Measurements from ENCODE around the gene CKMT1A.
"Not testable (repeated sequence)": the region's sequence is repeated elsewhere in the genome, so short reads cannot be mapped to it uniquely, and the experiment has no call there.

The CKMT1A gene

DNA sequence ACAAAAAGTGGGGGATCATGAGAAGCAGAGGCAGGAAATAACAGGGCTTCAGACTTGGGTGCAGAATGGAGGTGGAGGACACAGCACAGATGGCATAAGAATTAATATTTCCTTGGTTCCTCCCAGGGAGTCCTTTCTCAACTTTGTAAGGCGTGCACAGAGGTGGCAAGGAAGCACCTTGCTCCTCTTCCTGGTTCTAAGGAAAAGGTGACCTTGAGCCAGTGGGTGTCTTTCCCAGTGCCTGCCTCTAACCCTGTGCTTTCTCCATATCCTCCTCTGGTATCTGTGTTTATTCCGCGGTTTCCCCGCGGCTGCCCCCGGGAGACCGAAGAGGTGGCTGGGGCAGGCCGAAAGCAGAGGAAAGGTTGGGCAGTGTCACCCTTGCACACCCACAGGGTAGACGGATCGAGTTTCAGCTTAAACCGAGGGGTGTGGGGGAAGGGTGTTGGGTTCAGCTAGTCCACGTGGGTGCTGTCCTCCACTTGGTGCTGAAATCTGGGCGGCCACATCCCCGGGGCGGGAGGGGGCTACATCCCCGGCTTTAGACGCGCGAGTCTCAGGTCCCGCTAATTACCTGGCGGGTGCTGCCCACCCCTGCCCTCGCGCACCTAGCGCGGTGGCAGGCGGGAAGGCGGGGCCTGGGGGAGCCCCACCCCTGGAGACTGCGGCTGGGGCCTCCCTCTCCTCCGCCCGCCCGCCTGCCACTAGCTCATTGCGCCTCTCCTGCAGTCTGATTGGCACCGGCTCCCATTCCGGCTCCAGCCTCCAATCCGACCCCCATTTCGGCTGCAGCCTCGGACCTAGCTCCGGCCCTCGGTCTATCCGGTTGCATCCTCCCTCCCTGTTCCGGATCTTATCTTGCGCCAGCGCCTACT lies at the start of gene CKMT1A:
Gene CKMT1A (plus strand): TSS at position 712 of the 875 bp plus-strand sequence. CDS start 192 bp downstream, outside the sequence.
- peak; percentile 76 for FAIRE-seq

DNA sequence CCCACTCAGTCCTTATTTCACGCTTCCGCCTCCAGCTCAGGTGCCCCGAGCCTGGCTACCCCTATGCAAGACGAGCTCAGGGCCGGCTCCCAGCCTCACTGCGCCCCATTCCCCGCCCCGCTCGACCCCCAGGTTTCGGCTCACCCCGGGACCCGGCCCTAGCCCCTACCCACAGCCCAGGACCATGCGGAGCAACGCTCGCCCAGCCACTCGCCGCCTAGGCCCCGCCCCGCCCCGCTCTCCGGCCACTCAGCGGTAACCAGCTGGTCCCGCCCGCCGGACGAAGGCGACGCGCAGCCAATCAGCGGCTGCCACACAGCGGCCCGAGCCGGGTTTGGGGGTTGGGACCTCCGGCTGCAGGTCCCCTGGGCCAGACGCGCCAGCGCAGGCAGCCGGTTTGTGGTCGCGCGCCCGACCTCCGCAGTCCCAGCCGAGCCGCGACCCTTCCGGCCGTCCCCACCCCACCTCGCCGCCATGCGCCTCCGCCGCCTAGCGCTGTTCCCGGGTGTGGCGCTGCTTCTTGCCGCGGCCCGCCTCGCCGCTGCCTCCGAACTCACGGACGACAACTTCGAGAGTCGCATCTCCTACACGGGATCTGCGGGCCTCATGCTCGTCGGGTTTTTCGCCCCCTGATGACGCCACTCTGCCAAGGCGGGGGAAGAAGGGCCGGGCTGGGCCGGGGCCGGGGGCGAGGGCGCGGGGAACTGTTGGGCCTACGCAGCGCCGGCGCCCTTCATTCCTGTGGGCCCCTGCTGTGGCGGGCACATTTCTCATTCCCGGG lies 44.8 kb upstream of the CKMT1A start, which contains the start of gene CATSPER2:
Gene CATSPER2 (minus strand): TSS at position 196 of the 781 bp plus-strand sequence. CDS start 783 bp downstream, outside the sequence.
- no peak for FAIRE-seq

DNA sequence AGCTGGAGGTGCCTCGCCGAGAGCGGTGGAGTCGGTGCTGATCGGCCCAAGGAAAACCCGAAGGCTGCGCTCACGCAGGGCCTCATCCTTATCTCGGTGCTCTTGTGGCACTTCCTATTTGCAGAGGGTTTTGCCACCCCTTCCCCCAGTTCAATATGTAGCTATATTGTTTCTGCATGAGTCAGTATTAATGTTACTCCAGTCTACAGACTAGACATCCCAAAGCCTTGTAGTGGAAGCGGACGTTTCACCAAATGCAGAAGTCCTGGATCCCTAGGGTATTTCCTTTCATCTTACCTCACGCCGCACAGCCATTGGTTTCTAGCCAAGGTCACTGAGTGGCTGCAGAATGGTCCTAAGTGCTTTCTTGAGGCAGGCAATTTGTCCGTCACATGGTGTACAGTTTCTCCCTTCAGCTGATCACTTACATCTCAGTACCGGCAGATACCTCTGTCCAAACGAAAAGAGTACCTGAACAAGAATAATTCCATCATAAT lies 44.2 kb upstream of the CKMT1A start:
- FAIRE-seq: not testable (repeated sequence)

DNA sequence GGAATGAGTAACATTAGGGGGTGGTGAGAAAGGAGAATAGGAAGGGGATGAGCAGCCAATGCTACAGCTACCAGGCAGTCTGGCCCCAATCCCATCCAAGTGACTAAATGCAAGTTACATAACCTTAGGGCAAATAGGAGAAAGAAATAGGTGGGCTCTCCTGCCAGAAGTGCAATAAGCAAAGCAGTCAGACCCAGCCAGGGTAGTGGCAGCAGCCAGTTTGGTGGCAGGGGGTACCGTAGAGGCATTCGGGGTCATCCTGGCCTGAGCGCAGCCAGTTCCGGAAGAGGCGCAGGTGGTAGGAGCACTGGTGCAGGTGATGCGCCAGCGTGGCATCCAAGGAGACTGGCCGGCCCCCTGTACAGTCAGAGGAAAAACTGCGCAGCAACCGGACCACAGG lies 33.9 kb upstream of the CKMT1A start:
- FAIRE-seq: not testable (repeated sequence)

DNA sequence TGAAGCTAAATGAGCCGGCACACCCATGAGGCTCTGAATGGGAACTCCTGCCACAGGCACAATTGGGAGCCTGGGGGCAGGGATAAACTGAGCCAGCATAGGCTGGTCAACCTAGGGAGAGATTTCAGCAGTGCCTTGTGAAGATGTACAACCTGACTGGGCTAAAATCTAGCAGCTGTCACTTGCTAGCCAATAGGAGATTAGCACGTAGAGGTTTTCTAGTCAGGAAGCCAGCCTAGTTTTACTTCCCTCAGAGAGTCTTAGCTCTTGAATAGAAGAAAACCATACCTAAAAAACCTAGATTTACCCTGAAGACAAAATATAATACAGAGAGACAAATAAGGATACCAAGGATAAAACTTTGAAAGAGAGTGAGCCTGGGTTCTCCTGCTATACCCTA lies 31.4 kb upstream of the CKMT1A start:
- not testable (repeated sequence) for FAIRE-seq

DNA sequence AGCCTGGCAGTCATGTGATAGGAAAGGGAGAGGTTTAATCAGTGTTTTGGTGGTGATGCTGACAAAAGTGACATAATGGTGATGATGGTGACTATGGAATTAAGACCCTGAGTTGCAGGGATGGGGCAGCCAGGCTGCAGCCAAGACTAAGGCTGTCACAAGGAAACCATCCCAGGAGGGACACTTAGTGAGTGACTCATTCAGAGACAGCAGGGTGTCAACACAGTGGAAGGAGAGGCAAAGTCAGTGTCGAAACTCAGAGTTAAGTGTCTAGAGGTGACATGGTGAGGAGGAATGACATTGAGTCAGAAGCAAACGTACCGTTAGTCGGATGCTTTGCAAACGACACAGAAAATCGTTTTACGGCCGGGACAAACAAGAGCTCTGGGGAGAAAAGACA lies 30.3 kb upstream of the CKMT1A start:
- not testable (repeated sequence) for FAIRE-seq

DNA sequence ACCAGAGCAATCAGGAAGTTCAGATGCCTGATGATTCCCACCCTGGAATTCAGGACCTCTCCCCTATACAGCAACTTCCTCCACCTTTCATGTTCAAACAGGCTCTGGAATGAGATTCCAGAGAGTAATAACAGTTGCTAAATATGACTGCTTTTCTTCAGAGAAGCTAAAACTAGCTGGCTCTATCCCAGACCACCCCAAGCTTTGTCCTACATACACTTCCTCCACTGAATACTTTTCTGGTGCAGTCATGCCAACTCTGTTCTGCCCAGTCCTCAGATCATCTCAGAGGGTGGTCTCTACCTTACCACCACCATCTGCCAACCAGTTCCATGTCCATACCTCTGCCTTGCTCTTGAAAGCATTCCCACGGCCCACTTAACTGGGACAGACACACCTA lies 27.5 kb upstream of the CKMT1A start:
- not testable (repeated sequence) for FAIRE-seq

DNA sequence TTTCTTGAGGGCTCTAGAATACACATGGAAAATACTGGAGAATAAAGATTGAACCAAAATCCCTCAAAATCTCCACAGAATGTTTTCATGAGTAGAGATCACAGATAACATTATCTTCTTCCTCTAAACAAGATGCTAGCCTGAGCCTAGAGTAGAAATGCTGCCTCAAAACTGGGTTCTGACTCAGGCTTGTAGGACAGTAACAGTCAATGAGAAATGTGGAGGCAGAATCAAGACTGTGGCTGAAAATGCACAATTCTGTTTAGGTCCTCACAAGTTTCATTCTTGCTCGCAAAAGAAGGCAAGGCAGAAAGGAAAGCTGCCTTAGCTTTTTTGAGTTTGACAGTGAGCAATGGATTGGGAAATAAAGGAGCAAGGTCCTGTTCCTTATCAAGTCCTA lies 19.5 kb upstream of the CKMT1A start:
- not testable (repeated sequence) for FAIRE-seq

DNA sequence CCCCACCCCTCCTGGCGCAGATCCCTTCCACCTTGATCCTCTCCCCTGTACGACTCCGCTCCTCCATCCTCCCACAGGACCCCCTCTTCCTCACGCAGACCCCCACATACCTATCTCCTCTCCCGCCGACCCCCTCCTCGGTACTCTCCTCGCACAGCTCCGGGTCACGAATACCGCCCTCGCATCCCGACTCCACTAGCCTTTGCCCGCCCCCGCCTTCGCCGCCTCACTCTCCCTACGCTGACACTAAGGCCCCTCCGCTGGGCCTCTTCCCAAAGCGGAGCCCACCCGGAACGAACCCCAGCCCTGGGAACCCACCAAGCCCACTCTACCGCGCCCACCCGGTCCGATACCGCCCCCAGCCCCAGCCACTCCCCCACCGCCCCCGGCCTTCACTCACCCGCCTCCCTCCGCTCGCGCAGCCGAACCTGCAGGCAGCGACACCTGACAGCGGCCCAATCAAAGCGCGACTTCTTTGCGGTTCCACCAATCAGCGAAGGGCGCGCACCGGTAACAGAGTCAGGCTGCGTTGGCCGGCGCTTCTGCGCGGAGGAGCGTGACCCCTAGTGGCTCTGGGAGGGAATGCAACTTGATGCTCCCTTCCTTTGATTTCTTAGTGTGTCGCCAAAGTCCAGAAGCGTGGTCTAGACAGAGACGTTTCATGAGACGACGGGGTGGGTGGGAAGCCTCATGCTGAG lies 3.9 kb upstream of the CKMT1A start:
- peak; percentile 96 for FAIRE-seq

DNA sequence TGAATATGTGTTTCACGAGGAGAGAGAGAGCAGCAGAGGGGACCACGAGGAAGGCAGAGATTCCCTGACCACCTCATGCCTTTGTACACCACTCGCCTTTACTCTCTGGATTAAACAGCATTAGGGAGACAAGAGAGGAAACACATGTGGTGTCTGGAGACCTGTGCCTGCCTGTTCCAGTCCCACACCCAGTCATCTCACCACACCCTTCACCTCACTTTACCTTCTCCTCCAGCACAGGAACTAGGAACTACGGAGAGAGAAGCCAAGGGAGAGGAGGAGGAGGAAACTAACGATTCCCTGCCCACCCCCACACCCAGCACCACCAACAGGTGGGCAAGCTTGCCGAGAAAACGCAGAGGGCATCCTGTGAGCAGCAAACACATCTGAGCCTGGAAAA lies 980 bp upstream of the CKMT1A start:
- FAIRE-seq: not testable (repeated sequence)

DNA sequence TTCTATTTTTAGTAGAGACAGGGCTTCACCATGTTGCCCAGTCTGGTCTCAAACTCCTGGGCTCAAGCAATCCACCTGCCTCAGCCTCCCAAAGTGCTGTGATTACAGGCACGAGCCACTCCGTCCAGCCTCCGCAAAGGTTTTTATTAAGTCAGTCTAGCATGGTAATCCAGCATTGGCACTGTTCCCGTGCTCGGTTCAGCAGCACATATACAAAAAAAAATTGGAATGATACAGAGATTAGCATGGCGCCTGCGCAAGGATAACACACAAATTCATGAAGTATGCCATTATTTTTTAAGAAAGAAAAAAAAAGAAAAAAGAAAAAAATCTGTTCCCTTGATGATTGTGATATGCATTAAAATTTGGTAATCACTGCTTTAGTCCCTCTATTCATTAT lies 8.5 kb downstream of the CKMT1A start:
- FAIRE-seq: no peak

DNA sequence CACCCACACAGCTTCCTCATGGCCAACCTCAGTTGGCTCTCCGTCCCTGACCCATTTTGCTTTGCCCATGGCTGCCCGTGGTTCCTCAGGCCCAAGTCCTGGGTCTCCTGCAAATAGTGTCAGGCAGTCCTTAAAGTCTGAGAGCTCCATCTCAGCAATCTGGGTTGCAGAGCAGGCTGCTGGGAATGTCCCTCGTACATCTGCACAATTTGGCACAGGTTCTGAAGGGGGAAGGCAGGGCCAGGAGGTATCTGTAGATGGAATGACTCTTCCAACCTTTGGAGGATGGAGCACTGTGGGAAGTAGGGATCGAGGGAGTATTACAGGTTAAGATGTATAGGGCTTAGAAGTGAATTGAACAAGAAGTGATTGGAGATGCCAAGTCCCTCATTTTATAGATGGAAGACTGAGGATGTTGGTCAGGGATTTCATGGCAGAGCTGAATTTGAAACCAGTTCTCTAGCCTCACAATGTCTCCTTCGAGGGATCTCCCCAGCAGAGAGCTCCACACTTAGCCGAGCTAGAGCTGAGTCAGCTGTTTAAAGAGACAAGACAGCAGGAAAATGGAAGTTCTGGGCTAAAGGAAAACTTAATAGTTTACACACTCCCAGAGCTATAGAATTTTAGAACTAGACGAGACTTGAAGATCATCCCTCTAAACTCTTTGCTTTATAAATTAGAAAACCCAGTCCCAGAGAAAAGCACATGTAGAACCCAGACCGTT lies 9.2 kb downstream of the CKMT1A start:
- no peak for FAIRE-seq

DNA sequence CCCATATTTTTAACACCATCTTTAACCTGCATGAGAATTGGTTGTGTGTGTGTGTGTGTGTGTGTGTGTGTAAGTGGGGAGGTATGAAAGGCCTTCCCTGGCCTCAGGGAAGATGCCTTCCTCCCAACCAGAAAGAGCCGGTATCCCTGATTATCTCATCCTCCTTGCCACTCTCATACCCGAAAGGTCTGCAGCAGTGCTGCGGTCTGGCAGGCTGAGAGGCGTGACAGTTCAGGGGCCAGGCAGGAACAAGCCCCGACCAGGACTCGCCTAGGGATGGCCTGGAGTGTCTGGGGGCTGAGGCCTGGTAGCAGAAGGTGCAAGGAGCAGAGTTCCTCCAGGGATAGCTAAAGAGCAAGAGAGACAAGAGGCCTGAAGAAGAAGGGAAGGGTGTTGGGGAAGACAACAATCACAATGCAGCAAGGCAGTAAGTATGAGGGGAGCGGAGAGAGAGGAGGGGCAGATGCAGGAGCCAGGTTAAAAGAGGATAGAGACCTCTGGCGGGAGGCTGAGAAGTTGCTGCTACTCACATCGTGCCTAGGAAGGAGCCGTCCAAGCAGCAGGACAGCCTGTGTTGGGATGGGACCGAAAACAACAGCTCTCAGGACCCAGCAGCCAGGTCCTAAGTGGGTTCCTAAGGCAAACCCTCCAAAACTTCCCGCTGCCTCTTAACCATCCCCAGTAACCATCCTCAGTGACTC lies 16.9 kb downstream of the CKMT1A start:
- not testable (repeated sequence) for FAIRE-seq

DNA sequence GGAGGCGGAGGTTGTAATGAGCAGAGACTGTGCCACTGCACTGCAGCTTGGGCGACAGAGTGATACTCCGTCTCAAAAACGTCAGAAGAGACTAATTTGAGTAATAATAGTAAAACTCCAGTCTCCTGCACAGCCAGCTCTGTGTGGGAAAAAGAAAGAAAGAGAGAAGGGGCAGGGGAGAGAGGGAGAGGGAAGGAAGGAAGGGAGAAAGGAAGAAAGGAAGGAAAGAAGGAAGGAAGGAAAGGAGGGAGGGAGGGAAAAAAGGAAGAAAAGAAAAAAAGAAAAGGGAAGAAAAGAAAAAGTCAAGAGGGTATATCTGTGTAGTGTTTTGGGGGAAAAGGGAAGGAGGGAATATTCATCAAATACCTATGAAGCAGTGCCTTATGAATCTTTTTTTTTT lies 29.5 kb downstream of the CKMT1A start:
- FAIRE-seq: no peak

DNA sequence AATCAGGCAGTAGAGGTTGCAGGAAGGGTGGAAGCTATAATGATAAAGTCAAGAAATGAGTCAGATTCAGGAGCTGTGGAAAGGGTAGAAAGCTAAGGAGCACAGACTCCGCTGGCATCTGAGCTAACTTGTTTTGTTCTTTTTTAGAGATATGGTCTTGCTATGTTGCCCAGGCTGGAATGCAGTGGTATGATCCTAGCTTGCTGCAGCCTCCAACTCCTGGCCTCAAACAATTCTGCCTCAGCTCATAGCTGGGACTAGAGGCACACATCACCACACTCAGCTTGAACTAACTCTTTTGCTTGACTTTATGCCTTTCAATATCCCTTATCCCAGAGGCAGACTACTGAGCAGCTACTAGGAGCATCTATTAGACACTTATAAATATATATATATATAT lies 32.6 kb downstream of the CKMT1A start:
- not testable (repeated sequence) for FAIRE-seq

DNA sequence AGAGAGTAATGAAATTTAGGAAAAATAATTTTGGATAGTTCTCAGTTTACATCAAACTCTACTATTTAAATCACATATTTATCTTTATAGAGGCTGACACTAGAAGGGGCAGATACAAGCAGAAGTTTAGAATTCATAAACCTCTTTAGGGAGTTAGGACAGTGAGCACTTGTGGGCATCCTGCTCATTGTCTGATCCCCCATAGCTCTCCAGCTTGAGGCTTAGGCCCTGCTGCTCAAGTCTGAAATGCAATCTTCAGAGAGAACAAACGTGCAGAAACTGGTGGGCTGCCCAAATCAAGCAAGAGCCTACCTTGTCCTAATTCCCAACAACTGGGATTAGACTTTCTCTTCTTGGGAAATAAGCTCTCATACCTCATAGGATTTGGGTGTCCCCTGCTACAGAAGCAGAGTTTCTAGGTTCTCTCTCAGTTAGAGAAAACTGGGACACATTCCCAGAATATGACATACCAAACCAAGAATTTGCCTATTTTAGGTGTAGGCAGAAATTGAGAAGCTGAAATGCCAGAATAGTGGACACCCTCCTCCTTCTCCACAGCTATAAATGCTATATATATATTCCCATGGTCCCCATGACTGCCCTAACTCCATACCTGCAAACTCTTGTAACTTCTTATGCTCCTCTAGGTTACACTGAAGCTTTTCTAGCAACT lies 34.5 kb downstream of the CKMT1A start:
- FAIRE-seq: not testable (repeated sequence)

DNA sequence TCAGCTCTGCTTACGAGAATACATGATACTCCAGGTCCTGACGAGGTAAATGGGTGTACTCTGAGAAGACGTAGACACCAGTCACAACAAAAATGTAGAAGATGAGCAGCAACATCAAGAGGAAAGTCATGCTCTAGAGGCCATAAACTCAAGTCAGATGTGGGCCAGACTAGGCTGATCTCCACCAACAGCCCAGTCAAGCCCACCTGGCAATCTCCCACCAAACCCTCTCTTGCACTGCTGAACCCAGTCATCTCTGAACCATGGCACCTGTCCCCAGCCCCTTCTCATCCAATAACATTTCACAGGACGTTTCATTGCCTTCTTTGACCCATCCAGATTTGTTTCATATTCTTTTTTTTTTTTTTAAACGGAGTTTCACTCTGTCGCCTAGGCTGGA lies 41.8 kb downstream of the CKMT1A start:
- FAIRE-seq: no peak

DNA sequence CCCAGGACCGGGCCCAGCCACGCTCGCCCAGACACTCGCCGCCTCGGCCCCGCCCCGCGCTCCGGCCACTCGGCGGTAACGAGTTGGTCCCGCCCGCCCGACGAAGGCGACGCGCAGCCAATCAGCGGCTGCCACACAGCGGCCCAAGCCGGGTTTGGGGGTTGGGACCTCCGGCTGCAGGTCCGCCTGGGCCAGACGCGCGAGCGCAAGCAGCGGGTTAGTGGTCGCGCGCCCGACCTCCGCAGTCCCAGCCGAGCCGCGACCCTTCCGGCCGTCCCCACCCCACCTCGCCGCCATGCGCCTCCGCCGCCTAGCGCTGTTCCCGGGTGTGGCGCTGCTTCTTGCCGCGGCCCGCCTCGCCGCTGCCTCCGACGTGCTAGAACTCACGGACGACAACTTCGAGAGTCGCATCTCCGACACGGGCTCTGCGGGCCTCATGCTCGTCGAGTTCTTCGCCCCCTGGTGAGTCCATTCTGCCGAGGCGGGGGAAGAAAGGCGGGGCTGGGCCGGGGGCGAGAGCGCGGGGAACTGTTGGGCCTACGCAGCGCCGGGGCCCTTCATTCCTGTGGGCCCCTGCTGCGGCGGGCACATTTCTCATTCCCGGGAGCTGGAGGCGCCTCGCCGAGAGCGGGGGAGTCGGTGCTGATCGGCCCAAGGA lies 52.7 kb downstream of the CKMT1A start, which contains the start of gene PDIA3:
Gene PDIA3 (plus strand): TSS at position 194 of the 658 bp plus-strand sequence. CDS start 102 bp downstream, at position 296.
- not testable (repeated sequence) for FAIRE-seq

DNA sequence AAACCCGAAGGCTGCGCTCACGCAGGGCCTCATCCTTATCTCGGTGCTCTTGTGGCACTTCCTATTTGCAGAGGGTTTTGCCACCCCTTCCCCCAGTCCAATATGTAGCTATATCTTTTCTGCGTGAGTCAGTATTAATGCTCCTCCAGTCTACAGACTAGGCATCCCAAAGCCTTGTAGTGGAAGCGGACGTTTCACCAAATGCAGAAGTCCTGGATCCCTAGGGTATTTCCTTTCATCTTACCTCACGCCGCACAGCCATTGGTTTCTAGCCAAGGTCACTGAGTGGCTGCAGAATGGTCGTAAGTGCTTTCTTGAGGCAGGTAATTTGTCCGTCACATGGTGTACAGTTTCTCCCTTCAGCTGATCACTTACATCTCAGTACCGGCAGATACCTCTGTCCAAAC lies 53.2 kb downstream of the CKMT1A start:
- not testable (repeated sequence) for FAIRE-seq

DNA sequence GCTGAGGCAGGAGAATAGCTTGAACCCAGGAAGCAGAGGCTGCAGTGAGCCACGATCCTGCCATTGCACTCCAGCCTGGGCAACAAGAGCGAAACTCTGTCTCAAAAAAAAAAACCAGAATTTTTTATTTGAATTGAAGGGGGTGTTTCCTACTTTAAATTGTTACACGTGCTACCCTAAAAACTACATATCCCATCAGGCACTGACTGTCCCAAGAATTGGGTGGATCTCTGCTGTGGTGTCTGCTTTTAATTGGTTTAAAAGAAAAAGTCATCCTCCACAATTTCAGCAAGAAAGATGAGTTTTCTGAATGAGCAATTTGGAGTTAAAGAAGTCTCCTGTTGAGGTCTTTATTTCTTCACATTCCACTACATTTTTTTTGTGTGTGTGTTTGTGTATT lies 54.7 kb downstream of the CKMT1A start:
- FAIRE-seq: no peak
